Duodenal mucosa (tissue), 2 donors: ENCODE data around the gene LMNTD1.
"Not testable (repeated sequence)": the region's sequence is repeated elsewhere in the genome, so short reads cannot be mapped to it uniquely, and the experiment has no call there.

Experiments
- H3K27ac ChIP-seq: one replicate; pipeline ENCODE4 v1.7.0; 2013; ENCODE audit warnings: low read depth, low read length
- H3K27me3 ChIP-seq, 2 donors: one replicate each; pipeline ENCODE4 v1.7.0; 2013; ENCODE audit warnings: low read length in 2 of 2, control low read depth in 1 of 2; ENCODE audit not compliant: insufficient read depth in 2 of 2, control insufficient read depth in 1 of 2
- H3K36me3 ChIP-seq, 2 donors: one replicate each; pipeline ENCODE4 v1.7.0; 2013; ENCODE audit warnings: low read length in 2 of 2, control low read depth in 1 of 2; ENCODE audit not compliant: insufficient read depth in 2 of 2, control insufficient read depth in 1 of 2
- H3K4me1 ChIP-seq, 2 donors: one replicate each; pipeline ENCODE4 v1.7.0; 2013; ENCODE audit warnings: low read length in 2 of 2, control low read depth in 1 of 2; ENCODE audit not compliant: insufficient read depth in 2 of 2, control insufficient read depth in 1 of 2
- H3K4me3 ChIP-seq, 2 donors: one replicate each; pipeline ENCODE4 v1.7.0; 2013; ENCODE audit warnings: low read length in 2 of 2, low read depth in 1 of 2
- H3K9ac ChIP-seq, 2 donors: one replicate each; pipeline ENCODE4 v1.7.0; 2013; ENCODE audit warnings: low read length in 2 of 2, low read depth in 1 of 2
- H3K9me3 ChIP-seq, 2 donors: one replicate each; pipeline ENCODE4 v1.7.0; 2013; ENCODE audit warnings: low read length in 2 of 2, control low read depth in 1 of 2; ENCODE audit not compliant: control insufficient read depth in 1 of 2

Gene LMNTD1

GRCh38 chr12:25435431-25435830 lies 117.7 kb downstream of the LMNTD1 start:
- H3K27me3 ChIP-seq: no peaks in the 10 kb centered on the region
- H3K27ac ChIP-seq: no peak overlapping the region
- H3K36me3 ChIP-seq: no peaks in the 10 kb centered on the region
- H3K9me3 ChIP-seq: no peaks in the 10 kb centered on the region
- H3K4me3 ChIP-seq: no peak overlapping the region
- peaks cover 0 to 4% of the 10 kb centered on the region in 2 donors for H3K4me1 ChIP-seq
- H3K9ac ChIP-seq: no peak overlapping the region

GRCh38 chr12:25434515-25434914 lies 118.6 kb downstream of the LMNTD1 start:
- no peaks in the 10 kb centered on the region for H3K27me3 ChIP-seq

GRCh38 chr12:25433581-25434325 lies 119.3 kb downstream of the LMNTD1 start:
- Histone ChIP-seq H3K4me3 (no peak overlapping the region), H3K9ac (no peak overlapping the region), H3K27ac (no peak overlapping the region), H3K9me3 (no peaks in the 10 kb centered on the region), H3K27me3 (no peaks in the 10 kb centered on the region), H3K36me3 (no peaks in the 10 kb centered on the region), H3K4me1 (peaks cover 0 to 4% of the 10 kb centered on the region in 2 donors)

More at GRCh38 chr12:25434515-25434914, 118.6 kb downstream of the LMNTD1 start:
- Histone ChIP-seq H3K4me1 (peaks cover 0 to 4% of the 10 kb centered on the region in 2 donors), H3K36me3 (no peaks in the 10 kb centered on the region), H3K27ac (no peak overlapping the region), H3K9ac (no peak overlapping the region), H3K9me3 (no peaks in the 10 kb centered on the region), H3K4me3 (no peak overlapping the region)

GRCh38 chr12:25433024-25433423 lies 120.1 kb downstream of the LMNTD1 start:
- Histone ChIP-seq H3K4me3 (no peak overlapping the region), H3K4me1 (peaks cover 0 to 4% of the 10 kb centered on the region in 2 donors), H3K27ac (no peak overlapping the region), H3K27me3 (no peaks in the 10 kb centered on the region), H3K9ac (no peak overlapping the region), H3K36me3 (no peaks in the 10 kb centered on the region), H3K9me3 (no peaks in the 10 kb centered on the region)

GRCh38 chr12:25427337-25428249 lies 125.5 kb downstream of the LMNTD1 start:
- H3K4me1 ChIP-seq: peaks cover 0 to 5% of the 10 kb centered on the region in 2 donors
- H3K27ac ChIP-seq: no peak overlapping the region
- H3K9ac ChIP-seq: no peak overlapping the region
- no peak overlapping the region for H3K4me3 ChIP-seq
- no peaks in the 10 kb centered on the region for H3K36me3 ChIP-seq
- H3K27me3 ChIP-seq: no peaks in the 10 kb centered on the region
- H3K9me3 ChIP-seq: no peaks in the 10 kb centered on the region

GRCh38 chr12:25426821-25427220 lies 126.3 kb downstream of the LMNTD1 start:
- not testable (repeated sequence) for H3K36me3 ChIP-seq, H3K27me3 ChIP-seq, H3K4me3 ChIP-seq, H3K27ac ChIP-seq, H3K9ac ChIP-seq, H3K9me3 ChIP-seq, H3K4me1 ChIP-seq
